Measurements from ENCODE around the gene STARD3NL.
"Not testable (repeated sequence)": the region's sequence is repeated elsewhere in the genome, so short reads cannot be mapped to it uniquely, and the experiment has no call there.

Gene STARD3NL, protein sequence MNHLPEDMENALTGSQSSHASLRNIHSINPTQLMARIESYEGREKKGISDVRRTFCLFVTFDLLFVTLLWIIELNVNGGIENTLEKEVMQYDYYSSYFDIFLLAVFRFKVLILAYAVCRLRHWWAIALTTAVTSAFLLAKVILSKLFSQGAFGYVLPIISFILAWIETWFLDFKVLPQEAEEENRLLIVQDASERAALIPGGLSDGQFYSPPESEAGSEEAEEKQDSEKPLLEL

GRCh38 chr7:38178004-38178694 lies at the start of gene STARD3NL:
Gene STARD3NL, plus strand, starts transcription at chr7:38178245. Its CDS starts 29,260 bp downstream, at chr7:38207505.
- DNase-seq, result peak; percentile 94 to 100

- no peak for DNase-seq
These were observed 48.9 kb upstream of the STARD3NL start for GRCh38 chr7:38129162-38129561.

- DNase-seq, result no peak
These were observed 48.5 kb upstream of the STARD3NL start for GRCh38 chr7:38129579-38129978.

- no peak for DNase-seq
These were observed 39.9 kb upstream of the STARD3NL start for GRCh38 chr7:38138171-38138570.

- DNase-seq, result no peak
These were observed 36.9 kb upstream of the STARD3NL start for GRCh38 chr7:38141187-38141586.

DNA sequence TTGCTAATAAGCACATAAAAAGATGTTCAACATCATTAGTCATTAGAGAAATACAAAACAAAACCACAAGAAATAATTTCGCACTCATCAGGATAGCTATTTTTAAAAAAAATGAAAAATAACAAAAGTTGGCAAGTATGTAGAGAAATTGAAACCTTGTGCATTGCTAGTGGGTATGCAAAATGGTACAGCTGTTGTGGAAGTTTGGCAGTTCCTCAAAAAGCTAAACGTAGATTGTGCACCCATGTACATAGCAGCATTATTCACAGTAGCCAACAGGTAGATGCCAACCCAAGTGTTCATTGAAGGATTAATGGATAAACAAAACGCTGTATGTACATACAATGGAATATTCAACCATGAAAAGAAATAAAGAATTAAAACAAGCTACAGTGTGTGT lies 35.3 kb upstream of the STARD3NL start:
- DNase-seq, result no peak

GRCh38 chr7:38147005-38147404 lies 31.0 kb upstream of the STARD3NL start:
- no peak for DNase-seq

- DNase-seq, result no peak
These were observed 26.5 kb upstream of the STARD3NL start for GRCh38 chr7:38151556-38151955.

DNA sequence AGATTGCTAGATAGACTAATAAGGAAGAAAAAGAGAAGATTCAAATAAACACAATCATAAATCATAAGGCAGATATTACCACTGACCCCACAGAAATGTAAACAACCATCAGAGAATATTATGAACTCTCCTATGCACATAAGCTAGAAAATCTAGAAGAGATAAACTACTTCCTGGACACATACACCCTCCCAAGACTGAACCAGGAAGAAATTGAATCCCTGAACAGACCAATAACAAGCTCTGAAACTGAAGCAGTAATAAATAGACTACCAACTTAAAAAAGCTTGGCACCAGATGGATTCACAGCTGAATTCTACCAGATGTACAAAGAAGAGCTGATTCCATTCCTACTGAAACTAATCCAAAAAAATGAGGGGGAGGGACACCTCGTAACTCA lies 24.5 kb upstream of the STARD3NL start:
- no peak for DNase-seq

DNA sequence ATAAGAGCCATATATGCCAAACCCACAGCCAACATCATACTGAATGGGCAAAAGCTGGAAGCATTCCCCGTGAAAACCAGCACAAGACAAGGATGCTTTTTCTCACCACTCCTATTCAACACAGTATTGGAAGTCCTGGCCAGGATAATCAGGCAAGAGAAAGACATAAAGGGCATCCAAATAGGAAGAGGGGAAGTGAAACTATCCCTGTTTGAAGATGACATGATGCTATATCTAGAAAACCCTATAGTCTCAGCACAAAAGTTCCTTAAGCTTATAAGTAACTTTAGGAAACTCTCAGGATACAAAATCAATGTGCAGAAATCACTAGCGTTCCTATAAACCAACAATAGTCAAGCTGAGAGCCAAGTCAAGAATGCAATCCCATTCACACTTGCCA lies 23.8 kb upstream of the STARD3NL start:
- DNase-seq, result no peak

DNA sequence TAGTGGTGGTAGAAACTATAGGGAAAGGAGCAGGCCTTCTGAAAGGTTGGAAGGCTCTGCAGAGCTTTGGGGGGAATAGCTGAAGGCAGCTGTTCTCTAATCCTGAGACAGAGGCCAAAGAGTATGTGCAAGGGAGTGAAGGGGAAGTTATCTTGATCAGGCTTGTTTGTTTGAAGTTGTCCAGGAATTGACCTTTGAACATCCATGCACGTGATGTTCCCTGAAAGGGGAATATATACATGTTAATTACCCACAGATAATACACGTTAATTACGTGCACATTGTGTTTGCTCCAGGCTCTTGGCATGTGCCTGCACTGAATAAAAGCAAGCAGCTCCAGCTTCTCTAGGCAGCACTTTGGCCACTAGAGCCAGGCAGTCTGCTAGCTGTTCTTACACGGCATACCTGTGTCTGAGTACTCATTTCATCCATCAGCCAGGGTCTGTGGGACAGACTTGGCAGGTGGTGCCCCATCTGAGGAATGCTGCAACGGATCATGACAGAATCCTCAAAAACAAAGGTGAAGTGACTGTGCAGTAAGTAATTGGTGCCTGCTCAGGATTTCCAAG lies 18.0 kb upstream of the STARD3NL start:
- no peak for DNase-seq

- no peak for DNase-seq
These were observed 16.0 kb upstream of the STARD3NL start for GRCh38 chr7:38162036-38162435.

- DNase-seq, result no peak
These were observed 14.4 kb upstream of the STARD3NL start for GRCh38 chr7:38163671-38164070.

- DNase-seq, result no peak
These were observed 9.0 kb upstream of the STARD3NL start for GRCh38 chr7:38168890-38169570.

DNA sequence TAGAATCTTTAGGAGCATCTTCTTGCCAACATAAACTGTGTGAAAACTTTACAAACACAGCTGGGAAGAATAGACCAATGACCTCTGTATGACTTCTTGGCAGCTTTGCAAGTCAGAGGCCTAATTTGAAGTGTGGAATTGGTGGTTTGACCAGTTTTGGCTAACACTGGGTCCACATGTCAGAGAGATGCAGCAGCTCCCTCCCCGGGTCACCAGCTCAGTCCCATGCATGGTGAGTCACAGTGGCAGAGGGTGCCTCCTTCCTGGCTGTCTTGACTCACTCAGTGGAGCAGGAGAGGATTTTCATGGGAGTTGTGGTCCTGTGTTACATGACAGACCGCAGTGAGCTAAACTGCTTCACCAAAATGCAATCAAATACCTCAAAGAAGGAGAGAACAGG lies 8.2 kb upstream of the STARD3NL start:
- DNase-seq, result no peak

- DNase-seq, result no peak
These were observed 6.2 kb upstream of the STARD3NL start for GRCh38 chr7:38171623-38172391.

DNA sequence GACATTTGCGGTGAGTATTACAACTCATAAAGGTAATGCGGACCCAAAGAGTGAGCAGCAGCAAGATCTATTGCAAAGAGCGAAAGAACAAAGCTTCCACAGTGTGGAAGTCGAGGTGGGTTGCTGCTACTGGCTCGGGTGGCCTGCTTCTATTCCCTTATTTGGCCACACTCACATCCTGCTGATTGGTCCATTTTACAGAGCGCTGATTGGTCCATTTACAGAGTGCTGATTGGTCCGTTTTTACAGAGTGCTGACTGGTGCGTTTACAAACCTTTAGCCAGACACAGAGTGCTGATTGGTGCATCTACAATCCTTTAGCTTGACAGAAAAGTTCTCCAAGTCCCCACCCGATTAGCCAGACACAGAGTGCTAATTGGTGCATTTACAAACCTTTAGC lies 2.5 kb upstream of the STARD3NL start:
- DNase-seq, result not testable (repeated sequence)

- DNase-seq, result no peak
These were observed 433 bp upstream of the STARD3NL start for GRCh38 chr7:38177621-38178003.

DNA sequence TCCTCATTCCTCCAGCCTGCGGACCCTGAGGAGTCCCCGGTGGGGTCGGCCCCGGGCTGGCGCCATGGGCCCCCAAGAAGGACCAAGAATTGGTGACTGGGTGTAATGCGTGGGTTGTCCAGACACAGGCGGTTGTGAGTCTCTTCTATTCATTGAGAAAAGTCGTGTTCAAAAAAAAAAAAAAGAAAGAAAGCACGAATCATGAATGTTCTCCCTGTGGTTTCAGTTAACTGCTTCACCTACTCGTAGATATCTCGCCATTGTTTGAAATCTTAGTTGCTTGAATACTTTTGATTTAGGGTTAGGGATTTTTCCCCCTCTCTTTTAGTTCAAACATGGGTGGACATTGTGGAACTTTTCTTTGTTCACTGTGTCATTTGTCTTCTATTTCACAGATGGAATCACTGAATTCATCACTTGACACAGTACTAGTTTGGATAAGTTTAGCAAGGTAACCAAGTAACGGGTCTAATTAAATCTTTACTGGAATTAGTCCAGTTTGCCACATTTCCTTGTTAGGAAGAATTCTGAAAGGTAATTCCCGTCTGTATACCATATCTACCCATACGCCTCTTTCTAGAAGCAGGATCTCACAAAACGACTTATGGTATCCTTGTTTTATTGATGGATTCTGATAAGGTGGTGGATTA lies 775 bp downstream of the STARD3NL start:
- DNase-seq, result peak in 1 of 2 experiments; percentile 36

- no peak for DNase-seq
These were observed 1.8 kb downstream of the STARD3NL start for GRCh38 chr7:38179776-38180226.

DNA sequence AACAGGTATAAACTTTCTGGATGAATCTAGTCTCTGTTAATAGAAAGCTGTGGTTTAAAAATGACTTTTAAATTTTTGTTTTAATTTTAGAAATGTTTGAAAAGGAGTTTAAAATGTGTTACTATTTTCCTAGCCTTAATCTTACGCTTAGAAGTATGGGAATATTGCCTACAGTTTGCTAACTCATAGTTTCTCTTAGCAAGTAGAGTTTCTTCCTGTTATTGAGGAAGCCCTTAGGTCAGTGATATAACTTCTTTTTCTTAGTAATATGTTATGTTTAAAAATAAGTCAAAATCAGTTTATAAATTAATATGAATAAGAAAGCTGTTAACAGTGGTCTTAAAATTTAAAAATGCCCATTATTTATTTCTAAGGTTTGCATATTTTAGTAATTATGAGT lies 3.1 kb downstream of the STARD3NL start:
- DNase-seq, result no peak

DNA sequence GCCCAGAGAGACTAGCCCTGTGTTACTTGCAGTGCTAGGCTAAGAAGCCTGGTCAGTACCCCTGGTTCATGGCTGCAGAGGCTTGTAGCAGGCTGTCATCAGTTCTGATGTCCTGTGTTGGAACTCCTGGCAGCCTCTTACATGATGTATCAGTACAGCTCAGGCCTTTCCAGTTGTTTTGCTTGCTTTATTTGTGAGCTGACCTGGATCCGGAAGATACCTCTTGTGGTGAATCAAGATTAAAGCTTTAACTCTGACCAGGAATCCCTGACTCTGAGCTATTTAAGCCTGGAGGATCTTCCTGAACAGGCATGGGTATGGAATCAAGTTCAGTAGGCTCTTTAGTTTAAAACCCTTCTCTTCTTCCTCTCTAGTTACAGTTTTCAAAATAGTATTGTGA lies 4.4 kb downstream of the STARD3NL start:
- no peak for DNase-seq
